Activated T-cell treated with anti-CD3 and anti-CD28 coated beads for 4 hours (primary cell): Measurements from ENCODE around the gene ZNF184.

ENCODE experiments used
- DNase-seq: peaks from one replicate; pipeline ENCODE4 v3.0.0-alpha.2; 2020

The ZNF184 gene

DNA sequence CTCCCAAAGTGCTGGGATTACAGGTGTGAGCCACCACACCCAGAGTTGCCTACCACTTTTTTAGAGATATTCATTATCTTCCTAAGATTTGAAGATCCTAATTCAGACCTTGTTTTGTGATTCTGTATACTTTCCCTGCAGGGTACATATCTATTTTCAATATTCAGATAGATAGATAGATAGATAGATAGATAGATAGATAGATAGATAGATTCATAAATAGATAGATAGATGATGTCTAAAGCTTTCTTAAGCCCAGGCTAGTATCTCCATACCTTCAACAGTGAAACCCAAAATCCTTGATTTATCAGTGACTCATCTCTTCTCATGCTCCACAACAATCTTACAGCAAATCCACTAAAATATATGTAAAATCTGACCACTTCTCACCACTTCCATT, 53.5 kb downstream of the ZNF184 start:
- DNase-seq = no peak

DNA sequence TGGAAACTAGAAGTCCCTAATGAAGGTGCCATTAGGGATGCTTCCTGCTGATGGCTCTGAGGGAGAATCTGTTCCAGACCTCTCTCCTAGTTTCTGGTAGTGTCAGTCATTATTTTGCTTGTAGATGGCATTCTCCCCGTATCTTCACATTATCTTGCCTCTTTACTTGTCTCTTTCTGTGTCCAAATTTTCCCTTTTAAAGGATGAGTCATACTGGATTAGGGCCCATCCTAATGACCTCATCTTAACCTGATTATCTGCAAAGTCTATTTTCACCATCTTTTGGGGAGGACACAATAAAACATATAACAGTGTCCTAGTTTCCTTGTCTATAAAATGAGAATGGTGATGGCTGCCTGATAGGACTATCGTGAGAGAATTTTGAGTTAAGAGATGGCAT, 57.0 kb downstream of the ZNF184 start:
- DNase-seq = no peak

DNA sequence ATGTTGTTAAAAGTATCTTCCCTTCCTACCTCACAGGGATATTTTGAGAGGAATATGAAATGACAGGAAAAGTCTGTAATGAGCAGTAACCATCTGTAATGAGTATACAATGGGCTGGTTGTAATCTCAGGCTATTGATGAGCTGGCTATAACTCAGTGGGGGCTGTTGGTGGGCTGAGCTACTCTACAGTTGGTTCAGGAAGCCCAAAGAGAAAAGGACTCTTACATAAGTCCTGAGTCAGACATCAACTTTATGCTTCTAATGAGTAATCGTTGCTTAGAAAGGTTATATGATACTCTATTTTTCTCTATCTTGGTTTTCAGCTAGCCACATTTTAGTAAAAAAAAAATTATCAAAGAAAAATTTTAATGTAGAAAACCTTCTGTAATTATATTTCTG, 57.9 kb downstream of the ZNF184 start:
- no peak for DNase-seq

DNA sequence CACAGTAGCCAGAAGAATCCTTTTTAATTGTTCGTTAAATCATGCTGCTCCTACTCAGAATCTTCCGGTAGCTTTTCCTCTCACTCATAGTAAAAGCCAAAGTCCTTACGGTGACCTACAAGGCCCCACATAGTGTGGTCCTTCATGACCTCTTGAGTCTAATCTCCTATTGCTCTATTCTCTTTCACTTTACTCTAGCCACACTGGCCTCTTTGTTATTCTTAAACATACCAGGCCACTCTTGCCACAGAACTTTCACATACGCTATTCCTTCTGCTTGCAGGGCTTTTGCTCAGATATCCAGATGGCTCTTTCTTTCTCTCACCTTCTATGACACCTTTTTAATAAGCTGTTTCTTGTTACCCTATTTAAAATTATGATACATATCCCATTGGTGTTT, 58.6 kb downstream of the ZNF184 start:
- DNase-seq = no peak

DNA sequence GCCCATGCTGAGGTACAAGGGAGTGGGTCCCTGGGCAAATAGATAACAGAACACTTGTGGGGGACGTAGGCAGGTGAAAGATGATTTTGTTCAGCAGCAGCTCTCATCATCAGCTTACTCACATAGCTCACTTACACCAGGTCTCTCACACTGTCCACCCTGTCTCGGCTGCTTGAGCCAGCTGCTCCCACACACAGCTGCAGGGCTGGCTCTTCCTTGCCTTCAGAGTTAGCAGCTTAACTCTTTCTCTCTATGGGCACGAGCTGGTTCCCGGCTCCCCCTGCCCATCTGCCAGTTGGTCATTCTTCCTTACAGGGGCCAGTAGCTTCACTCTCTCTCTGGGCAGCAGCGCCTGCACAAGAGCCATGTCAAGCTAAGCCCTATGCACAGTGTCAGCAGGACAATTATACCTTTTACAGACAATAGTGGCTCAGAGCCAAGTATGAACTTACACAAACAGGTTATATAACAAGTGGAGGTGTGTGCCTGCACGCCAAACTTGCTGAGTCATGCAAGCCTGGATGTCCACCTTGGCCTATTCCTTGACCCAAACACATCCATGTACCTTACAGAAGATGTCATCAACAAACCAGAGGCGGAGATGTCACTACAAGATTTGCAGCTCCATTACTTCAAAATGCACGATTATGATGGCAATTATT, 65.6 kb downstream of the ZNF184 start:
- DNase-seq = no peak

DNA sequence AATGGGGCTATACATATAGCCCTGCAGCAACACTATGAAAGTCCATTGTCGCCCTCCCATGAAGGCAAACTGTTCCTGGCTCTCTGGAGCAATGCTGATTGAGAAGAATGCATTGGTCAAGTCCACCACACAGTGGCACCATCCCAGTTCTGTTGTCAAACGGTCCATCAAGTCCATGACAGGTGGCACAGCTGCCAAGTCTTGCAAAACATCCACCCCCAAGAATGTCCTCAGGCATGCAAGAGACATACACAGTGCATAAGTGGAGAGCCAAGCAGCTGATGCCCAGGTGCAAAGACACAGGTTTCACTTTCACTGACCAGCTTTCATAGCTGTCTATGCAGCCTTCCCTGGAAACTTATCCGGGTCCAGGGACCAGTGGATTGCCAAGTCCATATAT, 66.8 kb downstream of the ZNF184 start:
- DNase-seq = no peak

DNA sequence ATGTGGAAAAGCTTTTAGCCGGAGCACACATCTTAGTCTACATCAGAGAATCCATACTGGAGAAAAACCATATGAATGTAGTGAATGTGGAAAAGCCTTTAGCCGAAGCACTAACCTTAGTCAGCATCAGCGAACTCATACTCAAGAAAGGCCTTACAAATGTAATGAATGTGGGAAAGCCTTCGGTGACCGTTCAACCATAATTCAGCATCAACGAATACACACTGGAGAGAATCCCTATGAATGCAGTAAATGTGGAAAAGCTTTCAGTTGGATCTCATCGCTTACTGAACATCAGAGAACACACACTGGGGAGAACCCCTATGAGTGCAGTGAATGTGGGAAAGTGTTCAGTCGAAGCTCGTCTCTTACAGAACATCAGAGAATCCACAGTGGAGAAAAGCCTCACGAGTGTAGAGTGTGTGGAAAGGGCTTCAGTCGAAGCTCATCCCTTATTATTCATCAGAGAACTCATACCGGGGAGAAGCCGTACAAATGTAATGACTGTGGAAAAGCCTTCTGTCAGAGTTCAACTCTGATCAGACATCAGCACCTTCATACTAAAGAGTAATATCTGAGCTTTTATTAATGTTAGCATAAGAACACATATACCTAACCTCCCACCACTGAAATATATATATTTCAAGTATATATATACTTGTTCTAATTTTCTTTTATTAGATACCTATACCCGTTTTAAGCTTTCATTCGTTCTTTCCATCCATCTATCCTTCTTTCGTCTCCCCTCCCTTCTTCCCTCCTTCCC, 71.8 kb downstream of the ZNF184 start:
- no peak for DNase-seq
